Pancreas (tissue), 10 donors: Measurements from ENCODE around the gene TANC1. TPM values are rescaled to one million over a fixed set of nuclear protein-coding genes. Genes with fewer than 3 reads are reported as not detected.

Experiments
- ATAC-seq, 4 donors: fragments of 200-7000 bp; cut with Tn5 transposase; one replicate each; pipeline versions ENCODE4 v1.8.0 to v1.9.1; 2020; ENCODE audit warnings: mild to moderate bottlenecking in 4 of 4, moderate library complexity in 4 of 4
- DNase-seq, 6 donors: peaks; one replicate each; pipeline ENCODE4 v3.0.0-alpha.2; 2020
- FAIRE-seq: peaks from 2 replicates; lab custom pipeline; 2012; peaks lifted over from hg19 to GRCh38; lab: Jason Lieb, UNC
- H3K27ac ChIP-seq, 4 donors: fragments of 200-600 bp; sonication (generic); 1 replicate in 3 of 4; 2 replicates in 1 of 4; pipeline versions ENCODE4 v1.5.0 to v1.8.0; 2020
- H3K27me3 ChIP-seq, 4 donors: fragments of 200-600 bp; one replicate each; pipeline ENCODE4 v1.8.0; 2021
- H3K36me3 ChIP-seq, 3 donors: fragments of 200-600 bp; sonication (generic) in 1 of 3; one replicate each; pipeline versions ENCODE4 v1.5.0 to v1.8.0; 2020 to 2021
- H3K4me1 ChIP-seq, 3 donors: fragments of 200-600 bp; one replicate each; pipeline ENCODE4 v1.8.0; 2021
- H3K4me3 ChIP-seq, 4 donors: fragments of 200-600 bp; sonication (generic) in 2 of 4; one replicate each; pipeline versions ENCODE4 v1.5.0 to v1.8.0; 2020 to 2021
- H3K9me3 ChIP-seq, 4 donors: fragments of 200-600 bp; one replicate each; pipeline ENCODE4 v1.8.0; 2021
- WGBS, 2 donors: extraction: QIAGEN DNeasy Blood & Tissue Kit; methylation state at CpG; one replicate each; pipeline ENCODE4 v1.1.7; 2013; 5-methylcytosine and 5-hydroxymethylcytosine counted together
- intact Hi-C, 3 donors: fragments of 100-400 bp; cut with DNase I; formaldehyde crosslinking; loops; one replicate each; pipeline versions ENCODE4 v1.11.1 to v1.14.2; 2022
- polyA plus RNA-seq, 2 donors: library from polyadenylated mRNA; stranded (reverse); fragments of 200-250 nt; gene quantifications; one replicate each; pipeline ENCODE4 v1.2.3, GENCODE V29; 2013
- total RNA-seq, 6 donors: library from RNA; stranded (reverse); fragmentation: NEBNext Ultra II Directional in 4 of 6; extraction: Animal tissue kit (Norgen Biotek cat#: 25700) in 4 of 6; gene quantifications; one replicate each; pipeline versions ENCODE4 v1.2.1 to v1.2.4, GENCODE V29; 2021 to 2023
- TF ChIP-seq, protein P1 (sequence below), 4 donors: fragments of 200-600 bp; sonication (generic) in 3 of 4; IDR thresholded peaks; one replicate each; pipeline versions ENCODE4 v1.5.0 to v1.8.0; 2021; ENCODE audit warnings: antibody characterized with exemption in 4 of 4
- donor health status: healthy with polysubstance abuse.
- donor health status: DM: no; HTN: no; CAD: no; lungs with moderate emphysema.
- donor health status: DM: no; HTN: no; CAD: no.
- donor health status: control.
- donor health status: control.
- donor health status: Bipolar disorder and iron deficiency.
- donor health status: DM: yes; HTN: yes; CAD: no.
- donor health status: DM: no; HTN: no; CAD: no.
- donor health status: DM: no; HTN: no; CAD: no.
- donor health status: DM: yes; HTN: yes; CAD: no.

TANC1 gene
- total and polyA plus RNA-seq, 8 donors, result 9.0 to 17.6 (median 10.5) TPM

DNA sequence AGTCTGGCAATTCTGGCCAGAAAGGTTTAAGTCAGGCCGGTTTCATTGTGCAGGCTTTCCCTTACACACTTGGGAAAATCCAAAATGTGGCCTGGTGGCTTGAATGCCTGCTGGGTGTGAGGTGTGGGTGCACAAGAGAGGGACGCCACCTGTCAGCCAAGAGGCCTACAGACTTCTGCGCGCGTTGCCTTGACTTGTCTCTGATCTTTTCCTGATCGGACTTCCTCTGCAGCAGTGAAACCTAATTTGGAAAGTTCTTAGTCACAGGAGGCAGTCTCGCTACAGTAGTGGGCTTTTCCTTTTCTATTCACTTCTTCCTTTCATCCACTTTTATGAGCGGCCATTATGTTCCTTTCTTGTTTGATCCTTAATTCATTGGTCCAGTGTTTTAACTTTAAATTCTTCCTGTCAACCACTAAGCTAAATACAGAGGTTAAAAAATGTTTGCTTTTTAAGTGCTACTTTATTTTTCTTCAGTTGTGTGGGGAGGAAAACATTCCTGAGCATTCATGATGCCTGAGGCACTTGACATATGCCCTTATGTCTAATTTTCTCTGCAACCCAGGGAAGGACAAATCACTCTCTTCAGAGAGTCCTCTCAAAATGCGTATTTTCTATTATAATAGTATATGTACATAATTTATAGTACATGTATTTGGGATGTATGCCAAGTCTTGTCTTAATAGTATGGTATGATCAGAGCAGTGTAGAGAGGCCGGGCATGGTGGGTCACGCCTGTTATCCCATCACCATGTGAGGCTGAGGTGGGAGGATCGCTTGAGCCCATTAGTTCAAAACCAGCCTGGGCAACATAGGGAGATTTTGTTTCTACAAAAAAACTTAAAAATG is 189.1 kb downstream of the TANC1 start:
- Histone ChIP-seq H3K27me3 (no peaks in the 10 kb centered on the region), H3K27ac (peak overlapping the region; percentile 7 to 80 (median 54)), H3K4me3 (no peak overlapping the region), H3K9me3 (no peaks in the 10 kb centered on the region), H3K36me3 (no peaks in the 10 kb centered on the region), H3K4me1 (peaks cover 14 to 29% (median 22%) of the 10 kb centered on the region in 3 donors)
- intact Hi-C loops, result no loop called here
- DNase-seq (no peak), ATAC-seq (no peak), FAIRE-seq (no peak)
- WGBS, 2 donors, result 90 to 94% methylated on average over 12 of the region's 12 CpGs
- TF ChIP-seq, protein P1, sequence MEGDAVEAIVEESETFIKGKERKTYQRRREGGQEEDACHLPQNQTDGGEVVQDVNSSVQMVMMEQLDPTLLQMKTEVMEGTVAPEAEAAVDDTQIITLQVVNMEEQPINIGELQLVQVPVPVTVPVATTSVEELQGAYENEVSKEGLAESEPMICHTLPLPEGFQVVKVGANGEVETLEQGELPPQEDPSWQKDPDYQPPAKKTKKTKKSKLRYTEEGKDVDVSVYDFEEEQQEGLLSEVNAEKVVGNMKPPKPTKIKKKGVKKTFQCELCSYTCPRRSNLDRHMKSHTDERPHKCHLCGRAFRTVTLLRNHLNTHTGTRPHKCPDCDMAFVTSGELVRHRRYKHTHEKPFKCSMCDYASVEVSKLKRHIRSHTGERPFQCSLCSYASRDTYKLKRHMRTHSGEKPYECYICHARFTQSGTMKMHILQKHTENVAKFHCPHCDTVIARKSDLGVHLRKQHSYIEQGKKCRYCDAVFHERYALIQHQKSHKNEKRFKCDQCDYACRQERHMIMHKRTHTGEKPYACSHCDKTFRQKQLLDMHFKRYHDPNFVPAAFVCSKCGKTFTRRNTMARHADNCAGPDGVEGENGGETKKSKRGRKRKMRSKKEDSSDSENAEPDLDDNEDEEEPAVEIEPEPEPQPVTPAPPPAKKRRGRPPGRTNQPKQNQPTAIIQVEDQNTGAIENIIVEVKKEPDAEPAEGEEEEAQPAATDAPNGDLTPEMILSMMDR (IDR thresholded peaks at IDR 0.05), result no peak

DNA sequence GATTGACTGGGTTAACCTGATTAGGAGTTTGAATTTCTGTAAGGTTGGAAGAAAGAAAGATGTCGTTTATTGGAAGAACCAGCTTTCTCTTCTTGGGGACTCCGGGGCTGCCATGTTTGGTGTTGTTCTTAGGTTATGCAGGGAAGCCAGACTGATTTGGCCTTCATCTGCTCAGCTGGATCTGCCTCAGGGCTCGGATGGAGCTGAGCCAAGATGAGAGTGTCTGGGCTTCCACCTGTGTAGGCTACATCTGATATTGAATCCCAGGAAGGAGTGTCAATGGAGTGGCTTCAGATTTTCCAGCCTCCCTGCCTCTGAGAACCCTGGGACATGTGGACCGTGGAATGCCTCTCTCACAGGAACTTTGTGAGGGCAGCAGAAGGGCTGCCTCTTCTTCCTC is 192.0 kb downstream of the TANC1 start:
- Histone ChIP-seq H3K9me3 (no peaks in the 10 kb centered on the region), H3K36me3 (no peaks in the 10 kb centered on the region), H3K4me1 (peaks cover 2 to 18% (median 6%) of the 10 kb centered on the region in 3 donors), H3K4me3 (no peak overlapping the region), H3K27ac (no peak overlapping the region), H3K27me3 (no peaks in the 10 kb centered on the region)
- WGBS, 2 donors, result 71 to 83% methylated on average over 4 of the region's 4 CpGs
- FAIRE-seq (no peak), DNase-seq (no peak), ATAC-seq (no peak)
- TF ChIP-seq, protein P1 (IDR thresholded peaks at IDR 0.05), result no peak
- intact Hi-C loops, result no loop called here

DNA sequence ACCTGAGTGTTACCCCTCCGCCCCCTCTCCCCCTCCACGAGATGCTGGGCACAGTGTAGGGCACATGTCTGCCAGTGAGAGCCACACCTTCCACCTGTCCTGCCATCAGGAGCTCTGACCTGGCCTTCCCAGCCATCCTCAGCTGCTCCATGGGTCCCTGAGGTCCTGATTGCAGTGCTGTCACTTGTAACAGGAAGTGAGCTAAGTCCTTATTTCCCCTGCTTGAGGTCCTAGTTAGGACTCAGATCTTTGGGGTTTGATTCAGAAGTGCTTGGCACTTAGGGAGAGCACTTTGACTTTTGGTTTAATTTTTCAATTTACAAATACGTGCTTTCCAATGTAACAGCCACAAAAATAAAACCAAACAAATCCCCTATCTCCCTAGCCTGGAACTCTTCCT is 192.5 kb downstream of the TANC1 start:
- no peak overlapping the region for H3K27ac ChIP-seq
- ATAC-seq (no peak), DNase-seq (no peak), FAIRE-seq (no peak)
- H3K9me3 ChIP-seq, result no peaks in the 10 kb centered on the region
- H3K27me3 ChIP-seq, result no peaks in the 10 kb centered on the region
- 79 to 82% methylated on average over 3 of the region's 3 CpGs for WGBS, 2 donors
- H3K36me3 ChIP-seq, result no peaks in the 10 kb centered on the region
- intact Hi-C loops, result no loop called here
- TF ChIP-seq, protein P1 (IDR thresholded peaks at IDR 0.05), result no peak
- no peak overlapping the region for H3K4me3 ChIP-seq
- peaks cover 0 to 14% (median 6%) of the 10 kb centered on the region in 3 donors for H3K4me1 ChIP-seq

DNA sequence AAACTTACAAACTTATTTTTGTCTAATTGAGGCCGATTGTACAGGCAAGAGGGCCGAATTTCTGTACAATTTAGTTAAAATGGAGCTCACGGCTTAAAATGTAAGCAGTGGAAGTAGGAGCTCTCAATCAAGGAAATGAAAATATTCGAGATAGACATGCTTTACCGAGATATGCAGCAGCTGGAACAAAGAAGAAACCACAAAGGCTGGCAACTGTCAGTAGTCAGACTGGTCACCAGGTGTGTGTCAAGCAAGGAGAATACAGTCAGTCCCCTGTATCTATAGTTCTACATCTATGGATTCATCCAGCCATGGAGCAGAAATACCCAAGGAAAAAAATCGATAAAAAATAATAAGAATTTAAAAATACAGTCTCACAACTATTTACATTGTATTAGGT is 195.5 kb downstream of the TANC1 start:
- Histone ChIP-seq H3K27me3 (no peaks in the 10 kb centered on the region), H3K9me3 (no peaks in the 10 kb centered on the region), H3K36me3 (no peaks in the 10 kb centered on the region), H3K4me1 (no peaks in the 10 kb centered on the region), H3K27ac (no peak overlapping the region), H3K4me3 (no peak overlapping the region)
- intact Hi-C loops, result no loop called here
- TF ChIP-seq, protein P1 (IDR thresholded peaks at IDR 0.05), result no peak
- DNase-seq (no peak), FAIRE-seq (no peak), ATAC-seq (no peak)
- 68 to 72% methylated on average over 6 of the region's 6 CpGs for WGBS, 2 donors

DNA sequence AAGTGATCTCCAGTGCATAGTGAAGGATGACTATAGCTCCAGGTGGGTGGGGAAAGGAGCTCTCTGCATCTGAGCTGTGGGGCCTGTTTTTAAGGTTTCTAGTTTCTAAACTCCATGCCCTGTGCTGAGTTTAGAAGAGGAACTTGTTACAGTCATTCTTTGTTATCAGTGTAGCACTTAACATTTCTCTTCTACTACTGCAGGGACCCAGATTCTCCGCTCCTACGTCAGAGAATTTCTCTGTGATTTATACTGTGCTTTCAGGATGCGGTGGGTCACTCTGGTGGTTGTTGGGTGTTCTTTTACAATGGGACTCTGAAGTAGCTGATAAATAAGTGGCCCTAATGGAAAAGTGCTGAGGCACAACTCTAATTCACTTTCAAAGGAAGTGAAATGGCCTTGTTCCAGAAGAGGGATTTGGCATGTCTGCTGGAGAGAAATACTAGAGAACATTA is 196.0 kb downstream of the TANC1 start:
- WGBS, 2 donors, result 86 to 95% methylated on average over 3 of the region's 3 CpGs
- FAIRE-seq (no peak), ATAC-seq (no peak), DNase-seq (no peak)
- H3K36me3 ChIP-seq, result no peaks in the 10 kb centered on the region
- intact Hi-C loops, result no loop called here
- no peak overlapping the region for H3K4me3 ChIP-seq
- TF ChIP-seq, protein P1 (IDR thresholded peaks at IDR 0.05), result no peak
- no peaks in the 10 kb centered on the region for H3K9me3 ChIP-seq
- H3K27ac ChIP-seq, result no peak overlapping the region
- H3K4me1 ChIP-seq, result no peaks in the 10 kb centered on the region
- no peaks in the 10 kb centered on the region for H3K27me3 ChIP-seq
